ENCODE results near the gene PFKFB4. TPM values are rescaled to one million over a fixed set of nuclear protein-coding genes. Genes with fewer than 3 reads are reported as not detected.

PFKFB4 gene
- total and polyA plus RNA-seq, 2 donors, result 2.4 to 4.7 TPM

DNA sequence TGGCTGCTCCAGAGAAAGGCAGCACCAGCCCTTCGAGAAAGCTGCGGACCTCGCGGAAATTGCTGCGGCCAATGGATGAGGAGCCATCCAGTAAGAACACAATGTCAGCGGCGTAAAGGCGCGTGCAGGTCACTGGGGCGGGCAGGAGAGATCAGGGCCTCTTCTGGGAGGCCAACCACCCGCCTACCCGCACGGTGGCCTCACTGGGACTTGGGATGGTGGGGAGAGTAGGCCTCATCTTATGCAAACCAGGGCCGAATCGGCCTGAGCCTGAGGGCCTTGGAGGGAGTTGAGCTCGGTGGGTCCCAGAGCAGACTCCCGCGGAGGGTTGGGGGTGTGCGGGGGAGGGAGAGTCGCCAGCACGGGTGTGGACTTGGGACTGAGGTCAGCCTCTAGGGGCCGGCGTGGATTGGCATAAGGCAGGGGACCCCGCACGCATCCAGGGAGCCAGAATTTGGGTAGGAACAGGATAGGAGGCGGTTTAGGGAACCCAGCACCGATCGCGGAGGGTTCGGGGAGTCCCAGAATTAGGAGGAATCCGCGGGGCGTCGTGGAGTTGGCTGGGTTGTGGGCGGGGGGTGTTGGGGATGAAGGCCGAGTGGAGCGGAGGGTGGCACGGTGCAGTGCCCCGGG is 37.9 kb upstream of the PFKFB4 start:
- Histone ChIP-seq H3K4me3 (ENCODE audit: low read depth, low read length) (peak overlapping the region; percentile 38), H3K36me3 (ENCODE audit: insufficient read depth) (peaks cover 1% of the 10 kb centered on the region), H3K4me1 (ENCODE audit: insufficient read depth) (no peaks in the 10 kb centered on the region), H3K27ac (ENCODE audit: low read depth) (no peak overlapping the region)
- WGBS, result 31% methylated on average over 39 of the region's 39 CpGs
- no peak for DNase-seq (ENCODE audit: extremely low spot score)

DNA sequence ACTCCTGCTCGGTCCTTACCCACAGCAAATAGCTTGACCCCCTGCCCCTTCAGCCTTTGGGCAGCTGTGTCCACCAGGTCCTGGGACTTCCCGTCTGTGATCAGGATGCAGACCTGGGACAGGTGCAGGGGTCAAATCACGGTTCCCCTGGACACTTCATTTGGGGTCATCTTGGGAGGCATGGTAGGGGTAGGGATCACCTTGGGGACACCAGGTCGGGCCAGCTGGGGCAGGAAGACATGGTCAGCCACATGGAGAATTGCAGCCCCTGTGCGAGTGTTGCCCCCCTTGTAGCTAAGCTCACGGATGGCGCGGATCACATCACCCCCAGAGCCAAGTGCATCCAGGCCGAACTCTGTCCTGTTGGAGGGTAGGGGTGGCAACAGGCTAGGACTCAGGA is 36.7 kb upstream of the PFKFB4 start:
- 94% methylated on average over 9 of the region's 9 CpGs for WGBS
- H3K27ac ChIP-seq (ENCODE audit: low read depth), result no peak overlapping the region

GRCh38 chr3:48592519-48593087 is 36.0 kb upstream of the PFKFB4 start:
- Histone ChIP-seq H3K27ac (ENCODE audit: low read depth) (no peak overlapping the region), H3K4me1 (ENCODE audit: insufficient read depth) (no peaks in the 10 kb centered on the region), H3K36me3 (ENCODE audit: insufficient read depth) (no peaks in the 10 kb centered on the region), H3K4me3 (ENCODE audit: low read depth, low read length) (no peak overlapping the region)
- WGBS, result 91% methylated on average over 21 of the region's 21 CpGs
- no peak for DNase-seq (ENCODE audit: extremely low spot score)

More for the DNA sequence above, 36.7 kb upstream of the PFKFB4 start:
- DNase-seq (ENCODE audit: extremely low spot score), result no peak
- no peaks in the 10 kb centered on the region for H3K4me1 ChIP-seq (ENCODE audit: insufficient read depth)
- H3K36me3 ChIP-seq (ENCODE audit: insufficient read depth), result no peaks in the 10 kb centered on the region
- no peak overlapping the region for H3K4me3 ChIP-seq (ENCODE audit: low read depth, low read length)

GRCh38 chr3:48591886-48592518 is 35.4 kb upstream of the PFKFB4 start:
- Histone ChIP-seq H3K4me1 (ENCODE audit: insufficient read depth) (no peaks in the 10 kb centered on the region), H3K27ac (ENCODE audit: low read depth) (no peak overlapping the region), H3K36me3 (ENCODE audit: insufficient read depth) (no peaks in the 10 kb centered on the region), H3K4me3 (ENCODE audit: low read depth, low read length) (no peak overlapping the region)
- 94% methylated on average over 22 of the region's 22 CpGs for WGBS
- DNase-seq (ENCODE audit: extremely low spot score), result no peak

GRCh38 chr3:48591436-48591835 is 34.8 kb upstream of the PFKFB4 start:
- Histone ChIP-seq H3K27ac (ENCODE audit: low read depth) (no peak overlapping the region), H3K4me3 (ENCODE audit: low read depth, low read length) (no peak overlapping the region), H3K4me1 (ENCODE audit: insufficient read depth) (no peaks in the 10 kb centered on the region), H3K36me3 (ENCODE audit: insufficient read depth) (no peaks in the 10 kb centered on the region)
- WGBS, result 93% methylated on average over 14 of the region's 14 CpGs
- no peak for DNase-seq (ENCODE audit: extremely low spot score)

DNA sequence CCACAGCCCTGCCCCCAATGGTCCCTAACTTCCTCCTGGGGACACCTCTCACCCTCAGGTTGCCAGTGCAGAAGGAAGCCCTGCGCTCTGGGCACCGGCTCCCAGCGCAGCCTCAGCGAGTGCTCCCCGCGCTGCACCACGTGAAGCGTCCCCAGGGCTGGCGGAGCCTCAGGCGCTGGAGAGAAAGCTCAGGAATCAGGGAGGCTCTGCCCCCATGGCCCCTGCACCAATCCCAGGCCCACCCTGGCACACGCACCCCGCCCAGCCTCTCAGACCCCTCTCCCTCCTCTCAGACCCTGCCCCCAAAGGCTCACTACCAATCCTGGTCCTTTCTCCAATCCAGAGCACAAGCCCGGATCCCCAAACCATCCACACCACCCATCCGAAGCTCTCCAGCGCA is 31.6 kb upstream of the PFKFB4 start:
- 77% methylated on average over 15 of the region's 15 CpGs for WGBS
- no peak overlapping the region for H3K4me3 ChIP-seq (ENCODE audit: low read depth, low read length)
- H3K4me1 ChIP-seq (ENCODE audit: insufficient read depth), result no peaks in the 10 kb centered on the region
- no peak for DNase-seq (ENCODE audit: extremely low spot score)
- H3K27ac ChIP-seq (ENCODE audit: low read depth), result no peak overlapping the region
- H3K36me3 ChIP-seq (ENCODE audit: insufficient read depth), result no peaks in the 10 kb centered on the region

DNA sequence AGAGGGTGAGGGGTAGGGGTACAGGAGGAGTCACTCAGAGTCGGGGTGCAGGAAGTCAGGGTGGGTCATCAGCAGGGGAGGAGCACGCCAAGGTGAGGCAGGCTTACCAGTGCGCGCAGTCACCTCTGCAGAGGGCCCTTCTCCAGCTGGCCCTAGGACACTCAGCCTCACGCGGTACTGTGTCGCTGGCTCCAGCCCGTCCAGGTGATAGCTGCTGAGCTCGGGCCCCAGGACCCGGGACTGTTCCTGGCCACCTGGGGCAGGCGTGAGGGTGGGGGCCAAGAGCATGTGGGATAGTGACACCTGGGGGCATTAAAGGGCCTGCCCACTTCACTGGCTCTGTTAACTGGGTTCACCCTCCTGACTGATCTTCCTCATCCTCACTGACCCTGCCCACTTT is 31.1 kb upstream of the PFKFB4 start:
- H3K27ac ChIP-seq (ENCODE audit: low read depth), result no peak overlapping the region
- no peak for DNase-seq (ENCODE audit: extremely low spot score)
- 84% methylated on average over 11 of the region's 11 CpGs for WGBS

GRCh38 chr3:48585411-48585810 is 28.8 kb upstream of the PFKFB4 start:
- no peaks in the 10 kb centered on the region for H3K36me3 ChIP-seq (ENCODE audit: insufficient read depth)
- 82% methylated on average over 8 of the region's 8 CpGs for WGBS
- H3K4me1 ChIP-seq (ENCODE audit: insufficient read depth), result no peaks in the 10 kb centered on the region
- no peak overlapping the region for H3K4me3 ChIP-seq (ENCODE audit: low read depth, low read length)
- H3K27ac ChIP-seq (ENCODE audit: low read depth), result no peak overlapping the region
- DNase-seq (ENCODE audit: extremely low spot score), result no peak

More for the DNA sequence above, 31.1 kb upstream of the PFKFB4 start:
- Histone ChIP-seq H3K36me3 (ENCODE audit: insufficient read depth) (no peaks in the 10 kb centered on the region), H3K4me3 (ENCODE audit: low read depth, low read length) (no peak overlapping the region), H3K4me1 (ENCODE audit: insufficient read depth) (no peaks in the 10 kb centered on the region)

- H3K36me3 ChIP-seq (ENCODE audit: insufficient read depth), result no peaks in the 10 kb centered on the region
- no peak overlapping the region for H3K4me3 ChIP-seq (ENCODE audit: low read depth, low read length)
- H3K4me1 ChIP-seq (ENCODE audit: insufficient read depth), result no peaks in the 10 kb centered on the region
- 92% methylated on average over 9 of the region's 9 CpGs for WGBS
- no peak for DNase-seq (ENCODE audit: extremely low spot score)
- no peak overlapping the region for H3K27ac ChIP-seq (ENCODE audit: low read depth)
Measured at GRCh38 chr3:48584836-48585235, 28.2 kb upstream of the PFKFB4 start.

DNA sequence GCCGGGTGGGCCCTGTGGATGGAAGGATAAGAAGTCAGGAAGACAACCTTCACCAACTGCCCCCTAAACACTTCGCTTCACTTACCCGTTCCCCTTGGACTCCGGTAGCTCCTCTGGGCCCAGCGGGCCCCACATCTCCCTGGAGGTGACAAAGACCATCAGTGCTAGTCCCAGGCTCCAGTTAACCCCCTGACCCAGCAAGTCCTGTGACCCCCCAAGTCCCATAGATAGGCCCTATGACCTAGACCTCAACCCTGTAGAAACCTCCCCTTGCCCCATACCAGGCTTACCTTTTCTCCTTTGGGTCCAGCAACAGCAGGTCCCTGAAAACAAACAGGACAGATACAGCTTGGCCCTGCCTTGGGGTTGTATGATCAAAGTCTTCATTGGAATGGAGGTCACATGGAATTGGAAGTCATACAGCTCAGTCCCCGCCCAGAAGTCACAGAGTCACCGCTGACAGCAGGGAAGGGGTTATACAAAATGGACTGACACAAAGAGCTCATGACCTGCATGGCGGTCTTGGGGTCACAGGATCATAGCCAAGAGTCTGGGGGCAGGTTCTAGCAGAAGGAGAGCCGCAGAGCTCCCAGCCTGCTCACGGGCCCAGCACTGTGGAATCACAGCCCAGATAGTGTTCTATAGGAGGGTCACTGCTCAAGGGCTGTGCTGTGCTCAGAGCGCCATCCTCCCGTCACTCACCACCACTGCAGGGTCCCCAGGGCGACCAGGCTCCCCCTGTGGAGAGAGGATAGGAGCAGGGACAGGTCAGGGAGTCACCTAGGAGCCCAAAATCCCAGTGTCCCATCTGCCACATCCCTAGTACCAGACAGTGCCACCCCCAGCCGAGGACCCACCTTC is 25.2 kb upstream of the PFKFB4 start:
- 92% methylated on average over 14 of the region's 14 CpGs for WGBS
- no peak overlapping the region for H3K4me3 ChIP-seq (ENCODE audit: low read depth, low read length)
- DNase-seq (ENCODE audit: extremely low spot score), result no peak
- no peak overlapping the region for H3K27ac ChIP-seq (ENCODE audit: low read depth)
- H3K36me3 ChIP-seq (ENCODE audit: insufficient read depth), result no peaks in the 10 kb centered on the region
- no peaks in the 10 kb centered on the region for H3K4me1 ChIP-seq (ENCODE audit: insufficient read depth)

DNA sequence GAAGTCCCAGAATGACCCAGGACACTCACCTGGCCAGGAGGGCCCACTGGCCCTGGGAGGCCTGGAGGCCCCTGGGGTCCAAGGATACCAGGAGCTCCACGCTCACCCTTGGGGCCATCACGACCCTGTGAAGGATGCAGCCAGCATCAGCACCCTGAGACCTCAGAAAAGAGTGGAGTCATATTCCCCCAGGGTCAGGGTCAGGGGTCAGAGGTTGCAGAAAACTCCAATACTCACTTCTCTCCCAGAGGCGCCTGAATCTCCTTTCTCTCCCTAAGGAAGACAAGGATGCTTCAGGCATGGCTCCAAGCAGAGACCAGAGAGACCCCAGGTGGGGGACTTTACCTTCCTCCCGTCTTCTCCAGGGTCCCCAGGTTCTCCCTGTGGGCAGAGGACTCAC is 20.0 kb upstream of the PFKFB4 start:
- H3K4me3 ChIP-seq (ENCODE audit: low read depth, low read length), result no peak overlapping the region
- H3K27ac ChIP-seq (ENCODE audit: low read depth), result no peak overlapping the region
- no peaks in the 10 kb centered on the region for H3K4me1 ChIP-seq (ENCODE audit: insufficient read depth)
- no peaks in the 10 kb centered on the region for H3K36me3 ChIP-seq (ENCODE audit: insufficient read depth)
- 88% methylated on average over 4 of the region's 4 CpGs for WGBS
- DNase-seq (ENCODE audit: extremely low spot score), result no peak

- WGBS, result 88% methylated on average over 17 of the region's 17 CpGs
- H3K36me3 ChIP-seq (ENCODE audit: insufficient read depth), result no peaks in the 10 kb centered on the region
- H3K4me1 ChIP-seq (ENCODE audit: insufficient read depth), result no peaks in the 10 kb centered on the region
- DNase-seq (ENCODE audit: extremely low spot score), result no peak
- no peak overlapping the region for H3K4me3 ChIP-seq (ENCODE audit: low read depth, low read length)
- H3K27ac ChIP-seq (ENCODE audit: low read depth), result no peak overlapping the region
Measured at GRCh38 chr3:48575366-48575765, 18.8 kb upstream of the PFKFB4 start.

- WGBS, result 92% methylated on average over 10 of the region's 10 CpGs
Measured at GRCh38 chr3:48573973-48574585, 17.5 kb upstream of the PFKFB4 start.

More at GRCh38 chr3:48573973-48574585, 17.5 kb upstream of the PFKFB4 start:
- Histone ChIP-seq H3K36me3 (ENCODE audit: insufficient read depth) (no peaks in the 10 kb centered on the region), H3K4me1 (ENCODE audit: insufficient read depth) (no peaks in the 10 kb centered on the region), H3K27ac (ENCODE audit: low read depth) (no peak overlapping the region), H3K4me3 (ENCODE audit: low read depth, low read length) (no peak overlapping the region)
- no peak for DNase-seq (ENCODE audit: extremely low spot score)
